GM12878 (cell line): ENCODE results near the gene SLC29A4. TPM values are rescaled to one million over a fixed set of nuclear protein-coding genes. Genes with fewer than 3 reads are reported as not detected.

Experiments used
- ATAC-seq: fragments of 200-7000 bp; cut with Tn5 transposase; 3 replicates; pipeline ENCODE4 v1.9.1; 2020; ENCODE audit warnings: mild to moderate bottlenecking, moderate library complexity
- BruUV-seq: library from RNA; stranded (reverse); fragments of 400-500 nt; replicated peaks from 2 replicates; lab custom pipeline; 2021; lab: Mats Ljungman, UMichigan
- CTCF ChIA-PET: fragments of 300-600 bp; sonication (Branson Sonifier 250); formaldehyde crosslinking; extraction: SDS; loops from one replicate; lab custom pipeline; 2021; ENCODE audit warnings: inconsistent platforms; lab: Yijun Ruan, JAX
- POLR2A ChIA-PET: fragments of 350-600 bp; formaldehyde crosslinking; extraction: SDS; loops from one replicate; lab custom pipeline; 2021; ENCODE audit warnings: inconsistent platforms; lab: Charles Lee
- RAD21 ChIA-PET: fragments of 300-600 bp; sonication (Branson Sonifier 250); formaldehyde crosslinking; loops from one replicate; lab custom pipeline; 2023; ENCODE audit warnings: antibody characterized with exemption; ENCODE audit not compliant: unreplicated experiment; lab: Charles Lee
- SMC1A ChIA-PET: fragments of 300-600 bp; sonication (Branson Sonifier 250); formaldehyde crosslinking; loops from one replicate; lab custom pipeline; 2023; ENCODE audit not compliant: unreplicated experiment, uncharacterized antibody; lab: Charles Lee
- DNase-seq: peaks from one replicate; pipeline ENCODE4 v3.0.0-alpha.2; 2011; ENCODE audit warnings: low read depth, low spot score
- FAIRE-seq: peaks from 3 replicates; lab custom pipeline; 2011; peaks lifted over from hg19 to GRCh38; lab: Jason Lieb, UNC
- H2AFZ ChIP-seq: 2 replicates; pipeline ENCODE4 v1.6.0; 2011; ENCODE audit warnings: low read depth, low read length, control low read depth; ENCODE audit not compliant: control insufficient read depth
- H3K27ac ChIP-seq: 2 replicates; pipeline ENCODE4 v1.5.1; 2011; ENCODE audit warnings: control low read depth; ENCODE audit not compliant: control insufficient read depth, insufficient read depth
- H3K27me3 ChIP-seq, 2 experiments: replicated peaks in 1 of 2; 2 replicates each; pipeline versions ENCODE4 v1.6.0 to v1.6.1; 2011; ENCODE audit warnings: low read length in 1 of 2; ENCODE audit not compliant: control insufficient read depth in 2 of 2, insufficient read depth in 2 of 2
- H3K36me3 ChIP-seq, 2 experiments: 2 replicates each; pipeline ENCODE4 v1.5.1; 2011; ENCODE audit warnings: low read length in 1 of 2; ENCODE audit not compliant: control insufficient read depth in 2 of 2, insufficient read depth in 2 of 2
- H3K4me1 ChIP-seq: 2 replicates; pipeline ENCODE4 v1.6.1; 2011; ENCODE audit warnings: mild to moderate bottlenecking, low read length, moderate library complexity, mixed read lengths; ENCODE audit not compliant: control insufficient read depth, insufficient read depth
- H3K4me2 ChIP-seq: 2 replicates; pipeline ENCODE4 v1.6.0; 2011; ENCODE audit warnings: control low read depth; ENCODE audit not compliant: control insufficient read depth, insufficient read depth
- H3K4me3 ChIP-seq: fragments of 200-600 bp; sonication (generic); 2 replicates; pipeline ENCODE4 v1.5.1; 2016
- H3K79me2 ChIP-seq: 2 replicates; pipeline ENCODE4 v1.6.0; 2011; ENCODE audit warnings: low read length; ENCODE audit not compliant: control insufficient read depth, insufficient read depth
- H3K9ac ChIP-seq: 2 replicates; pipeline ENCODE4 v1.8.0; 2011; ENCODE audit warnings: low read length, control low read depth, mixed read lengths; ENCODE audit not compliant: control insufficient read depth, insufficient read depth
- H3K9me3 ChIP-seq: replicated peaks from 3 replicates; pipeline ENCODE4 v1.5.1; 2011; ENCODE audit warnings: mild to moderate bottlenecking, low read length; ENCODE audit not compliant: control insufficient read depth, insufficient read depth
- H4K20me1 ChIP-seq: 2 replicates; pipeline ENCODE4 v1.6.0; 2011; ENCODE audit not compliant: control insufficient read depth, insufficient read depth
- ASH2L ChIP-seq: fragments of 300-600, 200-600 bp; sonication (generic); IDR thresholded peaks from 2 replicates; pipeline ENCODE4 v1.6.1; 2017; ENCODE audit warnings: low read depth, mild to moderate bottlenecking, borderline replicate concordance
- CEBPB ChIP-seq, 2 experiments: fragments of 150-350 bp in 1 of 2; IDR thresholded peaks; 2 replicates each; pipeline ENCODE4 v1.6.1; 2012 to 2014; ENCODE audit warnings: low read depth in 2 of 2, low read length in 2 of 2, borderline replicate concordance in 1 of 2, inconsistent platforms in 1 of 2
- EED ChIP-seq: sonication (generic); IDR thresholded peaks from 2 replicates; pipeline ENCODE4 v1.6.1; 2016; ENCODE audit warnings: antibody characterized with exemption, low read depth
- ESRRA ChIP-seq: IDR thresholded peaks from 2 replicates; pipeline ENCODE4 v1.6.1; 2012; ENCODE audit warnings: mild to moderate bottlenecking, low read length, improper control_type of control experiment
- HDAC2 ChIP-seq: fragments of 200-600 bp; sonication (generic); IDR thresholded peaks from 2 replicates; pipeline ENCODE4 v1.6.1; 2017
- HDGF ChIP-seq: fragments of 450-650 bp; IDR thresholded peaks from 2 replicates; pipeline ENCODE4 v1.6.1; 2016; ENCODE audit warnings: antibody characterized with exemption
- IKZF2 ChIP-seq, 2 experiments: fragments of 450-650 bp; IDR thresholded peaks; 2 replicates each; pipeline ENCODE4 v1.6.1; 2017; ENCODE audit warnings: mild to moderate bottlenecking in 2 of 2, moderate library complexity in 2 of 2
- IRF4 ChIP-seq: IDR thresholded peaks from 2 replicates; pipeline ENCODE4 v1.6.1; 2011; ENCODE audit warnings: low read depth, low read length
- MTA3 ChIP-seq: IDR thresholded peaks from 2 replicates; pipeline ENCODE4 v1.6.1; 2012; ENCODE audit warnings: low read length, inconsistent platforms, borderline replicate concordance
- MYC ChIP-seq: IDR thresholded peaks from 2 replicates; pipeline ENCODE4 v1.6.1; 2011; ENCODE audit warnings: mild to moderate bottlenecking, low read length, moderate library complexity, inconsistent platforms; ENCODE audit not compliant: insufficient read depth, insufficient replicate concordance, insufficient read length, severe bottlenecking
- PAX5 ChIP-seq: IDR thresholded peaks from 2 replicates; pipeline ENCODE4 v1.6.1; 2011; ENCODE audit warnings: low read depth, low read length, borderline replicate concordance
- PML ChIP-seq: IDR thresholded peaks from 2 replicates; pipeline ENCODE4 v1.6.1; 2012; ENCODE audit warnings: low read length, inconsistent platforms
- RUNX3 ChIP-seq: IDR thresholded peaks from 2 replicates; pipeline ENCODE4 v1.6.1; 2012; ENCODE audit warnings: low read length, inconsistent platforms
- STAT1 ChIP-seq: fragments of 450-650 bp; conservative IDR thresholded peaks from 2 replicates; pipeline ENCODE4 v1.6.1; 2014; ENCODE audit warnings: antibody characterized with exemption, mild to moderate bottlenecking
- SUZ12 ChIP-seq: fragments of 200-600 bp; sonication (generic); IDR thresholded peaks from one replicate; pipeline ENCODE4 v1.6.1; 2018; ENCODE audit warnings: antibody characterized with exemption, mild to moderate bottlenecking; ENCODE audit not compliant: unreplicated experiment
- YBX1 ChIP-seq: fragments of 450-650 bp; IDR thresholded peaks from 2 replicates; pipeline ENCODE4 v1.6.1; 2016; ENCODE audit warnings: antibody characterized with exemption
- ZBTB40 ChIP-seq: fragments of 450-650 bp; IDR thresholded peaks from 2 replicates; pipeline ENCODE4 v1.6.1; 2016; ENCODE audit warnings: mild to moderate bottlenecking, moderate library complexity, borderline replicate concordance
- WGBS: methylation state at CpG from one replicate; pipeline ENCODE4 v1.1.6; 2016; ENCODE audit warnings: low lambda C conversion rate; ENCODE audit not compliant: insufficient replicate concordance, insufficient coverage; ENCODE audit errors: missing lambda C conversion rate; 5-methylcytosine and 5-hydroxymethylcytosine counted together
- in situ Hi-C: fragments of 300-500 bp; cut with MboI; formaldehyde crosslinking; loops from 9 replicates; pipeline ENCODE4 v1.14.3; 2018; ENCODE audit warnings: mixed read lengths
- intact Hi-C: fragments of 100-400 bp; cut with micrococcal nuclease; formaldehyde crosslinking; loops from one replicate; pipeline ENCODE4 v1.14.2; 2022; ENCODE audit not compliant: unreplicated experiment
- polyA plus RNA-seq, 11 experiments: library from polyadenylated mRNA; depleted of rRNA in 4 of 11; unstranded in 6 of 11; stranded (reverse) in 5 of 11; fragments of >200 nt; fragmentation: Nextera tagmentation in 4 of 11; fragmentation: Illumina TruSeq in 1 of 11; extraction: Ambion mirVana in 4 of 11; extraction: Trizol in 1 of 11; gene quantifications; 1 replicate in 1 of 11; 2 replicates in 10 of 11; pipeline versions ENCODE4 v1.2.1 to v1.2.3, GENCODE V29; 2011 to 2016; ENCODE audit warnings: inconsistent platforms in 2 of 11, missing spikeins in 2 of 11, low read depth in 1 of 11
- total RNA-seq, 4 experiments: library from RNA; depleted of rRNA in 3 of 4; stranded (reverse); fragments of >200 nt in 3 of 4; fragmentation: Illumina TruSeq in 1 of 4; extraction: Trizol in 1 of 4; gene quantifications; 2 replicates each; pipeline versions ENCODE4 v1.2.1 to v1.2.3, GENCODE V29; 2013 to 2021

SLC29A4 gene
- total and polyA plus RNA-seq, 10 of the 15 experiments (the other 5 are each of a cell fraction or from before 2014, with no cell fraction given): 0.11 to 0.72 (median 0.23) TPM; not detected in 3

GRCh38 chr7:5350174-5350463, 67.4 kb downstream of the SLC29A4 start (continued):
- TF ChIP-seq SUZ12: no peak

- H3K9me3 ChIP-seq: no peaks in the 10 kb centered on the region
- H3K36me3 ChIP-seq: peaks cover 0 to 15% of the 10 kb centered on the region in 2 experiments; a peak in 3 of 4 replicates
- no peak overlapping the region for H3K4me2 ChIP-seq
- H3K79me2 ChIP-seq: peaks cover 3% of the 10 kb centered on the region
- 98% methylated on average over 22 of the region's 23 CpGs for WGBS
- ChIA-PET POLR2A (no interaction called here), CTCF (interaction anchor here (1.2 kb wide), 1 partner anchor 15 kb away, joined by 3 read pairs; no protein-coding TSS in a partner anchor), SMC1A (no interaction called here), RAD21 (no interaction called here)
- BruUV-seq: no TSS peak
- no peak overlapping the region for H2AFZ ChIP-seq
- intact Hi-C loops: no loop called here
- no peak overlapping the region for H3K27ac ChIP-seq
- H3K9ac ChIP-seq: no peak overlapping the region
- no peaks in the 10 kb centered on the region for H4K20me1 ChIP-seq
- no peaks in the 10 kb centered on the region for H3K27me3 ChIP-seq
- peaks cover 10% of the 10 kb centered on the region for H3K4me1 ChIP-seq
- DNase-seq (no peak), FAIRE-seq (no peak), ATAC-seq (no peak)
- in situ Hi-C loops: no loop called here
- no peak overlapping the region for H3K4me3 ChIP-seq
- no peak for TF ChIP-seq RUNX3
- TF ChIP-seq HDAC2: no peak
- no peak for TF ChIP-seq ESRRA
- no peak for TF ChIP-seq MYC
- no peak for TF ChIP-seq YBX1
- no peak for TF ChIP-seq PAX5
- no peak for TF ChIP-seq IRF4
- no peak for TF ChIP-seq MTA3
- no peak for TF ChIP-seq CEBPB (IDR thresholded peaks at IDR 0.05; ENCODE audit: borderline replicate concordance in 1 of 2, low read depth in 2 of 2, low read length in 2 of 2)
- TF ChIP-seq HDGF: no peak
- TF ChIP-seq EED: no peak
- TF ChIP-seq ASH2L: no peak
- TF ChIP-seq IKZF2 (IDR thresholded peaks at IDR 0.05): no peak
- TF ChIP-seq ZBTB40: no peak
- TF ChIP-seq STAT1: no peak
- no peak for TF ChIP-seq PML
Observed at GRCh38 chr7:5350600-5351385, 68.0 kb downstream of the SLC29A4 start.
